NCI-H146 treated with DMSO at 0.1 percent for 48 hours (cell line): ENCODE results near the gene BCL11B.

ENCODE experiments used
- DNase-seq: peaks from one replicate; lab custom pipeline; 2025; ENCODE audit not compliant: unreplicated experiment; lab: John Stamatoyannopoulos, UW

The BCL11B gene

GRCh38 chr14:99185436-99186068 lies 86.4 kb downstream of the BCL11B start:
- no peak for DNase-seq

DNA sequence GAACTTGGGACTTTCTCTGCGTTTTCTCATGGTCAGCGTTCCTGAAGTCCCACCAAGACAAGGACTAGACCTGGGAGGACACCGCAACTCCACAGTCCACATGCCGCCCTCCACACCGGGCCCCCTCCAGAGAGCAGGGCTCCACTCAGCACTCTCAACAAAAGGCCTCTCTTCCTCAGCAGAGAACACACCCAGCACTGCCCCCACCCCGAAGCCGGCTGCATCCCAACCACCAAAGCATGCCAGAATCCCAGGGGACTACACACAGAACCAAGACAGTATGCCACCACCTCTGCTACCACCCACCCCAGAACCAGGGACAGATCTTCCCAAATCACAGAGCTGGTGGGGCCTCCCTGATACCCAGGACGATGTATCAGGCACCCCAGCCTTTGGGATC lies 88.3 kb downstream of the BCL11B start:
- DNase-seq, result no peak

GRCh38 chr14:99183311-99183710 lies 88.7 kb downstream of the BCL11B start:
- no peak for DNase-seq

- no peak for DNase-seq
These were observed 89.3 kb downstream of the BCL11B start for GRCh38 chr14:99182548-99183250.

- DNase-seq, result no peak
These were observed 90.0 kb downstream of the BCL11B start for GRCh38 chr14:99181804-99182520.

GRCh38 chr14:99181241-99181640 lies 90.8 kb downstream of the BCL11B start:
- DNase-seq, result no peak

- DNase-seq, result no peak
These were observed 92.1 kb downstream of the BCL11B start for GRCh38 chr14:99179946-99180345.

- DNase-seq, result no peak
These were observed 92.5 kb downstream of the BCL11B start for GRCh38 chr14:99179506-99179905.

- no peak for DNase-seq
These were observed 93.8 kb downstream of the BCL11B start for GRCh38 chr14:99177886-99178835.

DNA sequence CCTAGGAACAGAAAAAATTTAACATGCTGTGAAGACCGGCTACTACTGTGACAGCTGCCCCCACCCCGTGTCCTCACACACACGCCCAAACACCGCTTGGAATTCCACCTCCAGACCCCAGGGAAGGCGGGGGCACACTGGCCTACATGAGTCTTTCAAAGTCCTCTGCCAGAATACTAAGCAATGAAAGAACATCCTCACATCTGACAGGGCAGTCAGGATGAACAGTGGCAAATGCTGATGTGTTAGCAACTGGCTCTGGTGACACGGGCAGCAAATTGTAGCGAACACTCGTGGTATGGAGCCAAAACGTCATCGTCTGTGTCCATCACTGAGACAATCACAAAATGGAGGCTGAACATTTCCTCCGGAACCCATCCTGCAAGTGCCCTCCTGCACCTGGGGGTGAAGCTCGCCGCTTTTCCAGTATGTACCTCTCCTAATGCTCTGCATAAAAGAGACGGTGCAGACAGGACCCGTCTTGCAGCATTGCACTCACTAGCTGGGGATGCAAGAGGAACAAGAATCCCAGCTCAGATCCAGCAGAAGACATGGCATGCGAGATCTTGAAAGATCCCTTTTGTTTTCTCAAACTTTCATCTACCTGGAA lies 94.8 kb downstream of the BCL11B start:
- DNase-seq, result no peak

GRCh38 chr14:99176156-99176945 lies 95.6 kb downstream of the BCL11B start:
- no peak for DNase-seq

DNA sequence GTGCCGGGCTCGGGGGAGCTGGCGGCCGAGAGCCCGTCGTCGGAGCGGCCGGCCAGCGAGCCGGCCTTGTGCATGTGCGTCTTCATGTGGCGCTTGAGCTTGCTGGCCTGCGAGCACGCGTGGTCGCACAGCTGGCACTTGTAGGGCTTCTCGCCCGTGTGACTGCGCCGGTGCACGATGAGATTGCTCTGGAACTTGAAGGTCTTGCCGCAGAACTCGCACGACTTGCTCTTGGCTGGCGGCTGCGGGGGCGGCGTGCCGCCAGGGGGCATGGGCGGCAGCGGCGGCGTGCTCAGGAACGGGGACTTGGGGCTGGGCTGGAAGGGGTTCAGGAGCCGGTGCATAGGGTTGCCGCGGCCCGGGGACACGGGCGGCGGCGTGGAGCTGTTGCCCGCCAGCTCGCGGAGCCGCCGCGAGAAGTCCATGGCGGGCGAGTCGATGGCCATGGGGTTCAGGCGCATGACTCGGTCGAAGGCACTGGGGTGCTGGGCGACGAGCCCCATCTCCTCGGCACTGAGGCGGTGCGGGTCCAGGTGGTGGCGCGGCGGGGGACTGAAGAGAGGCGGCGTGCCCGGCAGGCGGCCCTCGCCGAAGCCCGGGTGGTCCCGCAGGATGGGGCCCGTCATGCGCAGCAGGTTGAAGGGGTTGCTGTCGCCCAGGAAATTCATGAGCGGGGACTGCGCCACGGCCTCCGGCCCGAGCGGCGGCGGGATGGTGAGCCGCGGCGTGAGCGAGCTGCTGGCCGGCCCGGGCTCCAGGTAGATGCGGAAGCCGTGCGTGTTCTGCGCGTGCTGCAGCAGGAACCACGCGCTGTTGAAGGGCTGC lies 96.5 kb downstream of the BCL11B start:
- no peak for DNase-seq

- no peak for DNase-seq
These were observed 97.2 kb downstream of the BCL11B start for GRCh38 chr14:99174770-99175319.

DNA sequence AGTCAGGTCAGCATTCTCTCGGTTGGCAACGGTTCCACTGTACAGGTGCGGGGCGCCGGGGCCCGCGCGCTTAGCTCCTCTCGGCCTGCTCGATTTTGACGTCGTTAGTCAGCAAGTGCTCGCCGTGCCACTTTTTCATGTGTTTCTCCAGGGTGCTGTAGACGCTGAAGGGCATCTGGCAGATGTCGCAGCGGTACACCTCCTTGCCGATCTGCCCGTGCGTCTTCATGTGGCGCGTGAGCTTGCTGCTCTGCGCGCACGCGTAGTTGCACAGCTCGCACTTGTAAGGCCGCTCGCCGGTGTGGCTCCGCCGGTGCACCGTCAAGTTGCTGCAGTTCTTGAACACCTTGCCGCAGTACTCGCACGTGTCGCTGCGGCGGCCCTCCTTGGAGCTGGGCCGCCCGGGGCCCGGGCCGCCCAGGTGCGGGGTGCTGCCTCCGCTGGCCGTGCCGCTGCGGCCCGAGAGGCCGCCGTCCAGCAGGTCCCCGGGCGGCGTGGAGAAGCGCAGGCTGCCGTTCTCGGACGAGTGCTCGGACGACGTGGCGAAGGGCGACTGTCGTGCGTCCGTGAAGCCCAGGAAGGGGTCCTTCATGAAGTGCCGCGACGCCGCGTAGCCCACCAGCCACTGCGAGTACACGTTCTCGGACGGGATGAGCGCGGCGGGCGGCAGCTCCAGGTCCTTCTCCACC lies 97.8 kb downstream of the BCL11B start:
- no peak for DNase-seq

DNA sequence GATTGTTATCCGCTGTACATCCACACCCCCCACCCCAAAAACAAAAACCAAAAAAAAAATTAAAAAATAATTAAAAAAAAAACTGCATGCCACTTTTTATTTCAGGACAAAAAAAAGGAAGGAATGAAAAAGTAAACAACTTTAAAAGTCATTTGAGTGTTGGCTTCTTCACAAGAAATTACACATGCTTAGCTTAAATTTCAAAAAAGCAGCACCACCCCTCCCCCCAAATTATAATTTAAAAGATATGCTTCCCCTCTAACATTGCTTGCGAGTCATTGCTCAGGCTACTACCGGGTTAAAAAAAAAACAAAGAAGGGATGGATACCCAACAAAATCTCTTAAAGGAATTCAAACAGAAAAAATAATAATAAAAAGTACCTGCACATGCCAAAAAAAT lies 98.5 kb downstream of the BCL11B start:
- no peak for DNase-seq

DNA sequence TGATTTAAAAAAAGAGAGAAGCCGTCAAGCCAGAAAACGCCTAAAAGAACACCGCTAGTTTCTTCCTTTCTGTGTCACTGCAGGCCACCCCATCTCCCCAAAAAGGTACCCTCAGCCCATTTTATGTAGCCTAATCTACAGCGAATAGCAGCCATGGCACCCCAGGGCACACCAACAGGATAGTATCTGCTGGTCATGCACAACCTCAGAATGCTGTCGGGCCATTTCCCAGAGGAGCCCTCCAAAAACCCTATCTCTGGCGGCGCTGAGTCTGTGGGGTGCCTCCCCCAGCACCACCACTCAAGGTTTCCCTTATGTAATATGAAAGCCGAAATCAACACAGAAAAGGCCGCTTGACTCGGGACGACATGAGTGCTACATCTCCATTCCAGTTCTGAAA lies 98.9 kb downstream of the BCL11B start:
- no peak for DNase-seq

GRCh38 chr14:99171396-99171795 lies 100.6 kb downstream of the BCL11B start:
- no peak for DNase-seq

DNA sequence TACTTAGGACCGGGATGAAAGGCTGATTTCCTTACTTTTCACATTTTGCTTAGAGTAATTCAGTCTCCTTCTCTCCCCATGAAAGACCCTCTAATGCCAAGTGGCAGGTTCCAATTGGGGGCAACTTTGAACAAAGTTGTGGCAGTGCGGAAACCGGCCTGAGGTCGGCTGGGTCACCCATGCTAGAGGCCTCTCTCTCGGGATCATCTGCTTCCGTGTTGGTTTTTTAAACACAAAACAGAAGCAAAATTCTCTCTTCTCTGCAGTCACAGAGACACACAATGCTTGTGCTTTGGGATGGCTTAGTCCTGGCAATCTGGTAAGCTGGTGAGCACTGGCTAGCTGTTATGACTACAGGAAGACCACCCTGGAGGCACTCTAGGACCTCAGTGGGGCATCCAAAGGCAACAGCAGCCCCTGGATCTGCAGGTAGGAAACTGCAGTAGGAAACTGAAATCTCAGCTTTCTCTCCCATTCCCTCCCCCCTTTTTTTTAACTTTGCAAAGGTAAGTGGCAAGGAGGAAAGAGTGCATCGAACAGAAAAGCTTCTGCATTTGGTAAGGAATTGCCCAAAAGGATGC lies 102.1 kb downstream of the BCL11B start:
- DNase-seq, result no peak
